ENCODE measurements around the gene MAN2A2. TPM values are rescaled to one million over a fixed set of nuclear protein-coding genes. Genes with fewer than 3 reads are reported as not detected.

Gene MAN2A2
- total and polyA plus RNA-seq, 2 of the 8 experiments (the other 6 are each of a cell fraction or from before 2014, with no cell fraction given) = 23.1 to 29.7 TPM

DNA sequence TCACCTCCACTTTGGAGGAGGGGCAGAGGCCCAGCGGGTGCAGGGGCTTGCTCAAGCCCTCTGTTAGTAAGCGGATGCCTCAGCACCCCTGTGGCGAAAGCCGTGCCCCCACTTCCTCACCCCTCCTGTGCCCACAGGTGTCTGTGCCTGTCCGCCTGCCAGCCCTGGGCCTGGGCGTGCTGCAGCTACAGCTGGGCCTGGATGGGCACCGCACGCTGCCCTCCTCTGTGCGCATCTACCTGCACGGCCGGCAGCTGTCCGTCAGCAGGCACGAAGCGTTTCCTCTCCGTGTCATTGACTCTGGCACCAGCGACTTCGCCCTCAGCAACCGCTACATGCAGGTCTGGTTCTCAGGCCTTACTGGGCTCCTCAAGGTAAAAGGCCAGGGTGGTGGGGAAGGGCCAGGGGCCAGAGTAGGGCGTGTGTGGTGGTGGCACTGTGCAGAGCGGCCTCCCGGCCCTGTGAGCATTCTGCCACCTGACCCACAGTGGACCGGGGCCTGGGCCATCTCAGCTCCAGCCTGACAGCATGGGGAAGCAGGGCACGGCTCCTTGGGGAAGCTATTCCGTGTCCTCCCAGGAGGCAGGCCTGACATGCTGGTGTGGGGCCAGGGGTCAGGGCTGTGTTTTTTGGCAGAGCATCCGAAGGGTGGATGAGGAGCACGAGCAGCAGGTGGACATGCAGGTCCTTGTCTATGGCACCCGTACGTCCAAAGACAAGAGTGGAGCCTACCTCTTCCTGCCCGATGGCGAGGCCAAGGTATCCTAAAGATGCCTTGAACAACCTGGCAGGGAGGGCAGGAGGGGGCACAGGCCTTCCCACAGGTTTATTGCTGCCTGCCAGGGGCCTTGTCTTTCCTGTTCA lies 9.0 kb downstream of the MAN2A2 start:
- Histone ChIP-seq H3K4me3 (ENCODE audit: extremely low read depth in 1 of 4, insufficient read depth in 2 of 4, low read depth in 3 of 4, low read length in 4 of 4) (no peak overlapping the region), H3K27me3 (replicated peaks in 1 of 4; ENCODE audit: control insufficient read depth in 3 of 4, extremely low read depth in 1 of 4, insufficient read depth in 3 of 4, low read length in 3 of 4) (no peaks in the 10 kb centered on the region), H4K20me1 (replicated peaks in 1 of 2; ENCODE audit: control insufficient read depth in 1 of 2, insufficient read depth in 2 of 2, low read length in 2 of 2) (peaks cover 2 to 3% of the 10 kb centered on the region in 2 experiments), H2AK5ac (ENCODE audit: low read depth, low read length) (no peak overlapping the region), H3K79me2 (ENCODE audit: control insufficient read depth in 1 of 2, insufficient read depth in 2 of 2, low read length in 2 of 2) (no peaks in the 10 kb centered on the region), H3K4ac (replicated peaks; ENCODE audit: insufficient read length, low read depth, low read length) (no peak overlapping the region), H2BK15ac (ENCODE audit: low read length) (no peak overlapping the region), H2BK12ac (ENCODE audit: low read depth, low read length) (no peak overlapping the region), H2BK5ac (ENCODE audit: low read depth, low read length) (no peak overlapping the region), H2BK20ac (ENCODE audit: low read length) (no peak overlapping the region), H3K14ac (ENCODE audit: insufficient read length) (no peak overlapping the region), H4K8ac (ENCODE audit: extremely low read depth, insufficient read depth, low read length) (no peak overlapping the region), H3K9me3 (ENCODE audit: insufficient read depth in 2 of 2, low read depth in 1 of 2, low read length in 1 of 2) (no peaks in the 10 kb centered on the region), H2BK120ac (replicated peaks; ENCODE audit: low read depth, low read length) (no peak overlapping the region), H3K23ac (ENCODE audit: insufficient read length) (no peak overlapping the region), H3K4me1 (replicated peaks in 1 of 4; ENCODE audit: control insufficient read depth in 3 of 4, insufficient read depth in 4 of 4, low read length in 3 of 4) (peaks cover 0 to 2% (median 0%) of the 10 kb centered on the region in 4 experiments; a peak in 2 of 7 replicates), H3K27ac (ENCODE audit: low read depth, low read length) (no peak overlapping the region), H3K4me2 (ENCODE audit: insufficient read depth in 1 of 2, low read depth in 2 of 2, low read length in 2 of 2) (no peak overlapping the region), H4K91ac (replicated peaks; ENCODE audit: insufficient read length, low read length) (no peak overlapping the region), H2AFZ (ENCODE audit: low read length) (no peak overlapping the region), H3K36me3 (ENCODE audit: control insufficient read depth in 2 of 4, insufficient read depth in 4 of 4, low read length in 3 of 4) (no peaks in the 10 kb centered on the region; a peak in 3 of 8 replicates), H3K18ac (ENCODE audit: extremely low read depth, low read length) (no peak overlapping the region), H3K9ac (replicated peaks in 1 of 4; ENCODE audit: extremely low read depth in 1 of 4, low read depth in 3 of 4, low read length in 3 of 4) (no peak overlapping the region), H3K56ac (replicated peaks; ENCODE audit: insufficient read length, low read depth, low read length) (no peak overlapping the region), H3K23me2 (ENCODE audit: low read depth, low read length) (no peaks in the 10 kb centered on the region), H3K79me1 (ENCODE audit: low read depth, low read length) (no peaks in the 10 kb centered on the region), H4K5ac (ENCODE audit: insufficient read length, low read depth, low read length) (no peak overlapping the region)
- ChIA-PET CTCF (ENCODE audit: partially characterized antibody) (interaction anchor here (0.6 to 1.9 kb wide), 4 partner anchors 14 to 357 kb away, joined by 3 to 6 read pairs (median 4); no protein-coding TSS in a partner anchor), POLR2A (ENCODE audit: partially characterized antibody) (interaction anchor here (0.9 kb wide), 1 partner anchor 8 kb away, joined by 3 read pairs; no protein-coding TSS in a partner anchor)
- FAIRE-seq (no peak), DNase-seq (ENCODE audit: low read depth in 1 of 2, low spot score in 2 of 2) (no peak)
- 94% methylated on average over 30 of the region's 30 CpGs; no CpG with 5 or more reads in 1 of the 2 experiments for WGBS, 2 experiments (ENCODE audit: extremely low coverage in 1 of 2, insufficient coverage in 1 of 2, insufficient read length in 1 of 2, insufficient replicate concordance in 2 of 2, low coverage in 1 of 2, low lambda C conversion rate in 2 of 2, missing lambda C conversion rate in 1 of 2)
- no peak for TF ChIP-seq ASH2L (IDR thresholded peaks at IDR 0.05; ENCODE audit: low read length)
- TF ChIP-seq KDM1A (IDR thresholded peaks at IDR 0.05; ENCODE audit: borderline replicate concordance, low read length) = no peak
- TF ChIP-seq, protein P1, sequence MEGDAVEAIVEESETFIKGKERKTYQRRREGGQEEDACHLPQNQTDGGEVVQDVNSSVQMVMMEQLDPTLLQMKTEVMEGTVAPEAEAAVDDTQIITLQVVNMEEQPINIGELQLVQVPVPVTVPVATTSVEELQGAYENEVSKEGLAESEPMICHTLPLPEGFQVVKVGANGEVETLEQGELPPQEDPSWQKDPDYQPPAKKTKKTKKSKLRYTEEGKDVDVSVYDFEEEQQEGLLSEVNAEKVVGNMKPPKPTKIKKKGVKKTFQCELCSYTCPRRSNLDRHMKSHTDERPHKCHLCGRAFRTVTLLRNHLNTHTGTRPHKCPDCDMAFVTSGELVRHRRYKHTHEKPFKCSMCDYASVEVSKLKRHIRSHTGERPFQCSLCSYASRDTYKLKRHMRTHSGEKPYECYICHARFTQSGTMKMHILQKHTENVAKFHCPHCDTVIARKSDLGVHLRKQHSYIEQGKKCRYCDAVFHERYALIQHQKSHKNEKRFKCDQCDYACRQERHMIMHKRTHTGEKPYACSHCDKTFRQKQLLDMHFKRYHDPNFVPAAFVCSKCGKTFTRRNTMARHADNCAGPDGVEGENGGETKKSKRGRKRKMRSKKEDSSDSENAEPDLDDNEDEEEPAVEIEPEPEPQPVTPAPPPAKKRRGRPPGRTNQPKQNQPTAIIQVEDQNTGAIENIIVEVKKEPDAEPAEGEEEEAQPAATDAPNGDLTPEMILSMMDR (IDR thresholded peaks at IDR 0.05; ENCODE audit: control extremely low read depth in 1 of 3, insufficient read depth in 1 of 3, low read depth in 1 of 3, low read length in 3 of 3) = no peak
- no peak for TF ChIP-seq EP300 (IDR thresholded peaks at IDR 0.05; ENCODE audit: borderline replicate concordance in 1 of 2, low read depth in 2 of 2, low read length in 2 of 2)
- TF ChIP-seq, protein P2, sequence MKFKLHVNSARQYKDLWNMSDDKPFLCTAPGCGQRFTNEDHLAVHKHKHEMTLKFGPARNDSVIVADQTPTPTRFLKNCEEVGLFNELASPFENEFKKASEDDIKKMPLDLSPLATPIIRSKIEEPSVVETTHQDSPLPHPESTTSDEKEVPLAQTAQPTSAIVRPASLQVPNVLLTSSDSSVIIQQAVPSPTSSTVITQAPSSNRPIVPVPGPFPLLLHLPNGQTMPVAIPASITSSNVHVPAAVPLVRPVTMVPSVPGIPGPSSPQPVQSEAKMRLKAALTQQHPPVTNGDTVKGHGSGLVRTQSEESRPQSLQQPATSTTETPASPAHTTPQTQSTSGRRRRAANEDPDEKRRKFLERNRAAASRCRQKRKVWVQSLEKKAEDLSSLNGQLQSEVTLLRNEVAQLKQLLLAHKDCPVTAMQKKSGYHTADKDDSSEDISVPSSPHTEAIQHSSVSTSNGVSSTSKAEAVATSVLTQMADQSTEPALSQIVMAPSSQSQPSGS (IDR thresholded peaks at IDR 0.05; ENCODE audit: low read length) = no peak
- TF ChIP-seq CBX5 (IDR thresholded peaks at IDR 0.05; ENCODE audit: low read depth, low read length) = no peak
- no peak for TF ChIP-seq SIRT6 (IDR thresholded peaks at IDR 0.05; ENCODE audit: low read length)
